Breast epithelium (tissue), 4 donors: ENCODE measurements around the gene ERC1. TPM values are rescaled to one million over a fixed set of nuclear protein-coding genes. Genes with fewer than 3 reads are reported as not detected.

ENCODE experiments used
- DNase-seq, 2 donors: peaks; one replicate each; pipeline ENCODE4 v3.0.0-alpha.2; 2019; ENCODE audit warnings: low spot score in 2 of 2
- H3K27ac ChIP-seq, 2 donors: fragments of 200-600 bp; sonication (generic) in 1 of 2; one replicate each; pipeline ENCODE4 v1.5.1; 2016 to 2019; ENCODE audit warnings: mild to moderate bottlenecking in 1 of 2
- H3K27me3 ChIP-seq, 2 donors: fragments of 200-600 bp; sonication (generic) in 1 of 2; one replicate each; pipeline versions ENCODE4 v1.5.1 to v1.6.0; 2017 to 2019; ENCODE audit warnings: control low read depth in 1 of 2, mild to moderate bottlenecking in 1 of 2
- H3K36me3 ChIP-seq: fragments of 200-600 bp; one replicate; pipeline ENCODE4 v1.5.1; 2019
- H3K4me1 ChIP-seq, 2 donors: fragments of 200-600 bp; sonication (generic); one replicate each; pipeline ENCODE4 v1.5.1; 2016 to 2019; ENCODE audit warnings: control low read depth in 1 of 2
- H3K4me3 ChIP-seq, 3 donors: fragments of 200-600 bp; sonication (generic); 1 replicate in 2 of 3; 2 replicates in 1 of 3; pipeline ENCODE4 v1.5.1; 2016 to 2019; ENCODE audit warnings: mild to moderate bottlenecking in 3 of 3, moderate library complexity in 2 of 3
- H3K9me3 ChIP-seq, 2 donors: fragments of 200-600 bp; sonication (generic) in 1 of 2; one replicate each; pipeline ENCODE4 v1.5.1; 2016 to 2019; ENCODE audit warnings: control low read depth in 1 of 2
- CTCF ChIP-seq, 3 donors: fragments of 450-650 bp; IDR thresholded peaks; one replicate each; pipeline ENCODE4 v1.5.1; 2016 to 2017; ENCODE audit warnings: antibody characterized with exemption in 3 of 3, mild to moderate bottlenecking in 3 of 3, moderate library complexity in 3 of 3
- POLR2A ChIP-seq: fragments of 450-650 bp; IDR thresholded peaks from one replicate; pipeline ENCODE4 v1.6.1; 2016; ENCODE audit warnings: antibody characterized with exemption, mild to moderate bottlenecking, moderate library complexity
- POLR2AphosphoS5 ChIP-seq, 3 donors: sonication (generic); formaldehyde crosslinking; IDR thresholded peaks; one replicate each; pipeline ENCODE4 v1.6.1; 2017; ENCODE audit warnings: antibody characterized with exemption in 3 of 3
- intact Hi-C: fragments of 100-400 bp; cut with DNase I; formaldehyde crosslinking; loops from one replicate; pipeline ENCODE4 v1.15.1; 2023; ENCODE audit warnings: low total_unique reads
- total RNA-seq, 3 donors: library from RNA; depleted of rRNA; stranded (reverse); fragments of >200 nt; gene quantifications; one replicate each; pipeline ENCODE4 v1.1.0, GENCODE V29; 2016

Gene ERC1
- total RNA-seq, 3 donors from 2014 or later = 47.4 to 63.4 (median 52.8) TPM

- no peaks in the 10 kb centered on the region for H3K4me1 ChIP-seq
- no peaks in the 10 kb centered on the region for H3K9me3 ChIP-seq
- no peak overlapping the region for H3K4me3 ChIP-seq
- intact Hi-C loops = no loop called here
- no peaks in the 10 kb centered on the region for H3K27me3 ChIP-seq
- H3K36me3 ChIP-seq = no peaks in the 10 kb centered on the region
- H3K27ac ChIP-seq = no peak overlapping the region
- TF ChIP-seq CTCF (IDR thresholded peaks at IDR 0.05) = no peak
- no peak for TF ChIP-seq POLR2A
- TF ChIP-seq POLR2AphosphoS5 (IDR thresholded peaks at IDR 0.05) = no peak
- no peak for DNase-seq
Observed at GRCh38 chr12:1504895-1505311, 513.9 kb downstream of the ERC1 start.

- Histone ChIP-seq H3K9me3 (no peaks in the 10 kb centered on the region), H3K27ac (no peak overlapping the region), H3K4me3 (no peak overlapping the region), H3K27me3 (no peaks in the 10 kb centered on the region), H3K36me3 (no peaks in the 10 kb centered on the region), H3K4me1 (no peaks in the 10 kb centered on the region)
- no peak for DNase-seq
- intact Hi-C loops = no loop called here
- TF ChIP-seq CTCF (IDR thresholded peaks at IDR 0.05) = no peak
- TF ChIP-seq POLR2AphosphoS5 (IDR thresholded peaks at IDR 0.05) = no peak
- no peak for TF ChIP-seq POLR2A
Observed at GRCh38 chr12:1505576-1505975, 514.6 kb downstream of the ERC1 start.

- no peak overlapping the region for H3K4me3 ChIP-seq
- intact Hi-C loops = no loop called here
- H3K4me1 ChIP-seq = no peaks in the 10 kb centered on the region
Observed at GRCh38 chr12:1507308-1507707, 516.3 kb downstream of the ERC1 start.

GRCh38 chr12:1509413-1510052, 518.5 kb downstream of the ERC1 start:
- H3K9me3 ChIP-seq = no peaks in the 10 kb centered on the region
- H3K27ac ChIP-seq = no peak overlapping the region
- intact Hi-C loops = no loop called here
- no peak overlapping the region for H3K4me3 ChIP-seq
- TF ChIP-seq POLR2AphosphoS5 (IDR thresholded peaks at IDR 0.05) (no peak), POLR2A (no peak), CTCF (IDR thresholded peaks at IDR 0.05) (no peak)
- H3K27me3 ChIP-seq = no peaks in the 10 kb centered on the region
- H3K36me3 ChIP-seq = no peaks in the 10 kb centered on the region
- H3K4me1 ChIP-seq = no peaks in the 10 kb centered on the region
- DNase-seq = no peak

More at GRCh38 chr12:1507308-1507707, 516.3 kb downstream of the ERC1 start:
- H3K27me3 ChIP-seq = no peaks in the 10 kb centered on the region
- TF ChIP-seq POLR2A = no peak
- TF ChIP-seq CTCF (IDR thresholded peaks at IDR 0.05) = no peak
- TF ChIP-seq POLR2AphosphoS5 (IDR thresholded peaks at IDR 0.05) = no peak
- DNase-seq = no peak
- H3K27ac ChIP-seq = no peak overlapping the region
- H3K36me3 ChIP-seq = no peaks in the 10 kb centered on the region
- no peaks in the 10 kb centered on the region for H3K9me3 ChIP-seq

GRCh38 chr12:1510056-1510812, 519.2 kb downstream of the ERC1 start:
- intact Hi-C loops = no loop called here
- no peak overlapping the region for H3K27ac ChIP-seq
- H3K27me3 ChIP-seq = no peaks in the 10 kb centered on the region
- no peaks in the 10 kb centered on the region for H3K36me3 ChIP-seq
- TF ChIP-seq POLR2AphosphoS5 (IDR thresholded peaks at IDR 0.05) (no peak), POLR2A (no peak), CTCF (IDR thresholded peaks at IDR 0.05) (no peak)
- H3K4me3 ChIP-seq = no peak overlapping the region
- peaks cover 5% of the 10 kb centered on the region in 2 donors for H3K9me3 ChIP-seq
- H3K4me1 ChIP-seq = no peaks in the 10 kb centered on the region
- DNase-seq = no peak
